Measurements from ENCODE around the gene ANKRD13D.
A peak's percentile ranks its signal among the peaks of the same experiment; 100 is the strongest.

The ANKRD13D gene

GRCh38 chr11:67322049-67322448 lies 32.9 kb downstream of the ANKRD13D start:
- no peak for DNase-seq

- no peak for DNase-seq
Observed at GRCh38 chr11:67323526-67323925, 34.4 kb downstream of the ANKRD13D start.

GRCh38 chr11:67332081-67332691 lies 43.1 kb downstream of the ANKRD13D start:
- DNase-seq: no peak

GRCh38 chr11:67337257-67337656 lies 48.2 kb downstream of the ANKRD13D start:
- DNase-seq: no peak

GRCh38 chr11:67344264-67344663 lies 55.2 kb downstream of the ANKRD13D start:
- DNase-seq: no peak

- DNase-seq: no peak
Observed at GRCh38 chr11:67345247-67345919, 56.3 kb downstream of the ANKRD13D start.

GRCh38 chr11:67345920-67346819 lies 57.1 kb downstream of the ANKRD13D start:
- DNase-seq: peak in 1 of 2 experiments; percentile 51

- DNase-seq: no peak
Observed at GRCh38 chr11:67347964-67348749, 59.1 kb downstream of the ANKRD13D start.

- DNase-seq: no peak
Observed at GRCh38 chr11:67349036-67349435, 59.9 kb downstream of the ANKRD13D start.

GRCh38 chr11:67349457-67349856 lies 60.4 kb downstream of the ANKRD13D start:
- DNase-seq: no peak

GRCh38 chr11:67349928-67350465 lies 60.9 kb downstream of the ANKRD13D start:
- no peak for DNase-seq

GRCh38 chr11:67351275-67352005 lies 62.3 kb downstream of the ANKRD13D start:
- peak in 1 of 2 experiments; percentile 85 for DNase-seq
